Stimulated activated CD8-positive, alpha-beta memory T cell treated with anti-CD3 and anti-CD28 coated beads, Interleukin-12 subunit alpha, Interleukin-12 subunit beta, amount 100 ng/mL, for 1 hour (primary cell): Measurements from ENCODE around the gene TFAP2D.

ENCODE experiments used
- DNase-seq: peaks from one replicate; pipeline ENCODE4 v3.0.0-alpha.2; 2020; ENCODE audit warnings: low read depth

TFAP2D gene

DNA sequence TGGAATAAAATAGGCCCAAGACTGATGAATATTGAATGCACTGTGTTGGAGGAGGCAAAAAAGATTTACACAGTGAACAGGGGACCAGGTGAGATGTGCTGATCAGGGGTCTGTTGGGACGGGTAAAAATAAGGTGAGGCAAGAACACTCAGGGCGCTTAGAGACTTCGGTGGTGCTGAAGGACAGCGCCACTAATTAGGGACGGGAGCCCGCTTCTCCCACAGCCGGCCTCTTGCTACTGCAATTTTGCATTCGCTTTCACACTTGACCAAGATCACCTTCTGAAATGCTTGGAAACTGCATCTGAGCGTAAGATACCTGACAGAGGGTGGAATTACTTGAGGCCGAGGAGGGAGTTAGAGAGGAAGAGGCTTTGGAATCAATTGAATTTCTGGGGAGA is 7.3 kb downstream of the TFAP2D start:
- no peak for DNase-seq

DNA sequence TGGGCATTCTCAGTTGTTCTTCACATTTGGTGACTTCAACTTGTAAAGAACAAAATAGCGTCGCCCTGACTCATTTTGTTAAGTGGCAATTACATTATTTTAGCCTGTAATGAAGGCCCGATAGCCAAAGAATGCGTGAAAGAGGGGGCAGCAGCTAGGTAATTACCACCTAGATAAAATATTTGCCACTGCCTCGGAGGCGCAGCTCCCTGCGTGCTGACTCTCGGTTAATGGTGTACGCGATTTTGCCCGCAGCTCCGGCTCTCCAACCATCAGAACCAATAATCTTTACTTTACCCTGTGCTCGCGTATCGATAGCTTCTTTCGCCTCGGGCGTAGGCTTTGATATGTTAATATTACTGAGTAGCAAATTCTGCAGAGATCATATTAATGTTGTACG is 8.7 kb downstream of the TFAP2D start:
- DNase-seq: no peak

DNA sequence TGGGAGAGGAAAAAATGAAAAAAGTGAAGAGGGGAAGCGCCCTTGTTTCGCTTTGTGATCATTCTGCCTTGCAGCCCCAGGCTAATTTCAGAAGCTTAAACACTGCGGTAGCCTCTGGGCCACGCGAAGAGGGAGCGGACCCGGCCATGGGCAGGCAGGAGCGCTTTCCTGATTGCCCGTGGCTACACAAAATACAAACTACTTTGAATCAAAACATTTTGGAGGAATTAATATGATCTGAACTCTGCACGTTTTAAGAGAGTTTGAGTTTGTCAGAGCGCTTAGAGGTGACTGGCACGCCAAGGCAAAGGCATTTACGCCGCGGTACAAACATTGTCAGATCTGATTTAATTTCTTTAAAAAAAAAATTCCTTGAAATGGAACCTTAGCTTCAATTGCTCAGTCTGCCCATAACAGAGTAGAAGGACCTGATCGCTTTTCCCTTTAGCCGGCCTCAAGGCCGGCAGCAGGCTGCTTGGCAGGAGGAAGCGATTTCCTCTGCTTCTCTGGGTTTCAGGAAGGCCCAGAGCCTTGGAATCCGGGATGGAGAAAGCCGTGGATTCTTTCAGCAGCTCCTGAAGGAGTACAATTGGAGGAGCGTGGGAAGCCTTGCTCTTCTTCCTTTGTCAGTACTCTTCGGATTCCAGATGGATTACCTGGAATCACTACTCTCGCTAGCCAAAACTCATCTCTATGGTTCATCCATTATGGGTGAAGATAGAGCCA is 9.7 kb downstream of the TFAP2D start:
- DNase-seq: no peak

DNA sequence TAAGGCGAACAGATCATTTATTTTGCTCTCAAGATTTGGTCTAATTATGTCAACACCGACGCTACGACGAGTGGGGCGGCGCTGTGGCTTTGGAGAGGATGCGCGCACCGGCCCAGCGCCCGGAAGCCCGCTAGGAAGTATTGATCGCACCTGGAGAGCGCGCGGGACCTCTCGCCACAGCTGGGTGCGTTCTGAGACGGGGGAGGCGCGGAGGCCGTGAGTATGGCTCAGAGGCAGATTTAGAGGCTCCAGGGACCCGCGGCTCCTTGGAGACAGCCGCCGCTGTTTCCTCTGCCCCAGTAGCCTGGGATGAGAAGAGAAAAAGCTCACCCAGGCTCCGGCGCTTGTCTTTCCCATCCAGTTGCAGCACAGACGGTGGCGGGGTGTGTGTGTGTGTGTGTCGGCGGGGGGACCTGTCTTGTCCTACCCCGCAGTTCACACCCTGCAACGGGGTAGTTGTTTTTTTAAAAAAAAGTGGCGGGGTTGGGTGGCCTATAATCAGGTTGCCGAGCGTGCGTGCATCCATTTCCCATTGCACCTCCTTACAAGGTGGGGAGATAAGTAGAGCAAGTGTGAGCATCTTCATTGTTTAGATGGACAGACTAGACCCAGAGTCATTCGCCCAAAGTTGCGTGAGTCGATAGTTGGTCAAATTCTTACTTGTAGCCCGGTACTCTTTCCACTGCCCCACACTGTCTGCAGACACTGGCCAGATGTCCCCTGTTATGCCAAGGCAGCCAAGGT is 11.2 kb downstream of the TFAP2D start:
- no peak for DNase-seq

DNA sequence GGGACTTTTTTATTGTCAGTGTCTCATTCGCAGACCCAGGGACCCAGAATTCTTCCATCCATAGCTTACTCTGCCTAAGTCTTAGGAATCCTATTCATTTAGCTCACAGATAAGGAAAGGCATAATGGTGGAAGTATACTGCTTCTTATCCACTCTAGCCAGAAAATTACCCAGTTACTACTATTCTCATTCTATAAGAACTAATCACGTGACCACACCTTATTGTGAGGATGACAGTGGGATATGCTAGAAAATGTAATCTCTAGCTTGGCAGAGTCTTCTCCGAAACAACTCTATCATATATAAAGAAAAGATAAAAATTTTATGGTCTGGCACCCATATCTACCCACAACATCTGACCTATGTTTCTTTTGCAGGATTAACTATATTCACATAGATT is 21.2 kb downstream of the TFAP2D start:
- no peak for DNase-seq

GRCh38 chr6:50742161-50742560 is 28.8 kb downstream of the TFAP2D start:
- no peak for DNase-seq

DNA sequence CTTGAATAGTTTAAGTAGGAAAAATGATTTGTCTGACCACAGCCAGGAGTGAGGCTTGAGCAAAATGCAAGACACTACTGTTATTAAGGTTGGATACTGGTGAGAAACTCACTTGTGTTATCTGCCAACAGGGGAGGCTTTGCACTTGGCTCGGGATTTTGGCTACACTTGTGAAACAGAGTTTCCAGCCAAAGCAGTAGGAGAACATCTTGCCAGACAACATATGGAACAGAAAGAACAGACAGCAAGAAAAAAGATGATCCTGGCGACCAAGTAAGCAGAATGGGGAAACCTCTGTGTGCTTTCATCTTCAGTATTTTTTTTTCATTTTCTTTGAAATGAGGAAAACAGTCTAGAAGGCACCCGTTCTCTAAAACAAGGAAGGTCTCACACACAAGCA is 31.6 kb downstream of the TFAP2D start:
- DNase-seq: no peak

- DNase-seq: no peak
Observed at GRCh38 chr6:50762798-50763197, 49.5 kb downstream of the TFAP2D start.

DNA sequence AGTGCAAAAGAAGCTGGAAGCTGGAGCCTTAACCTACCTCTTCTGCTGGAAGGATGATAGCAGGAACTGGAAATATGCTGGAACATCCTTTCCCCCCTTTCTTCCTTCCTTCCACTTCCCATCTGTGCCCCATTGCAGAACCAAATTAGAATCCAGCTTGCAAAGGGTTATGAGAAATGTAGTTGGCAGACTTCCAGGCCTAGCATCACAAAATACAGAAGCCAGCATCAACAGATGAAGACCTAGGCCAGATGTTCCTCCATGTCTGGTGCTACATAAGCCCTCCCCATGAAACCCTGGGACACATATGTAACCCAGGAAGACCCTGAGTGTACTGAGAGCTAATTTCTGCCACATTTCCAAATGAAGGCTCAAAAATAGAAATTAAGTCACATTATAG is 65.4 kb downstream of the TFAP2D start:
- DNase-seq: no peak

DNA sequence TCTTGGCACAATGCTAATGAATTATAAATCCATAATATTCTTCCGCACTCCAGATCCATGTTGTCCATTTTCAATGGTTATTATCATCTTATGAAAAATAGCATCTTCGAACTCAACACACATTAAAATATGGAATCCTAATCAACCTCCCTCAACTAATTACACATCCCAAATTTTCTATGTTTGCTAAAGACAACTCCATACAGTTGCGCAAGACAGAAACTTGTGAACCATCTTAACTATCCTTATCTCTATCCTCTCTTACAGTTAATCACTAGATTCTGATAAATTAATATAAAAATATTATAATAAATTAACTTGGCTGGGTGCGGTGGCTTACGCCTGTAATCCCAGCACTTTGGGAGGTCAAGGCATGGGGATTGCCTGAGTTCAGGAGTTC is 67.1 kb downstream of the TFAP2D start:
- DNase-seq: no peak

DNA sequence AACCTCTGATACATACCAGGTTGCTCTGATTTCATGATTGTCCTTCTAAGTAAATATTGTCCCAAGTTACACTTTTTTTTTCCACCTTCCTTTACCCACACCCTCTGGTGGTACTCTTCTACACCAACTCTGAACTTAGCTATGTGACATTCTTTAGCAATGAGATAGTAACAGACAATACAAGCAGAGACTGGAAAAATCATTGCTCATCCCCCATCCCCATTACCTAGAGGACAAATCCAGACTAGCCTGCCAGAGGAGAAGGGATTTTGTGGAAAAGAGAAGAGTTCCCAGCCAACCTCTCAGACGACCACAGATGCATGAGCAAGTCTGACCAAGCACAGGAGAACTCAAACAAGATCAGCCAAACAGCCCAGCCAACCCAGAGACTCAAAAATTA is 72.6 kb downstream of the TFAP2D start:
- no peak for DNase-seq

DNA sequence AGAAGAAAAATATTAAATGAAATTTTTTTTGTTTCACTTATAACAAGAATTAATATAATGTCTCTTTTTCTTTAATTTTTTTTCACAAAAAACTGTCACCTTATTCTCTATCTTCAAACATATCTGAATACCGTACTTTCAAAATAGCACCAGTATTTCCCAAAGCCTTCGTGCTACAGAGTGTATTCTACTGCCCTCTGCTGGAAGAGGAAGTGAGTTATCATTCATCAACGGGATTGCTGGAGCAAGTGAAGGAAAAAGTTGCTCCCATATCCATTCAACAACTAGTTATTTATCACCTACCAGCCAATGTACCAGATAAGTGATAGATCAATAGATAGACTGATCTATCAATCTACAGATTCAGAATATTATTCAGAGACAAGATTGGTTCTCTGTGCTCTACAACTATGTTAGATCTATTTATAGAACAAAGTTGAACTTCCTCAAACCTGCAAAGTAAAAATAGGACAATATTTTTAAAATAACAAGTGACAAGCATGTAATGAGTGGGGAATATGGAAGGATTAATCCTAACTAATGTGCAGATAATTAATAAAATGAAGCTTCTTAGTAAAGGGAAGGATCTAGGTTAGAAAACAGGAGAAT is 78.7 kb downstream of the TFAP2D start:
- DNase-seq: no peak

DNA sequence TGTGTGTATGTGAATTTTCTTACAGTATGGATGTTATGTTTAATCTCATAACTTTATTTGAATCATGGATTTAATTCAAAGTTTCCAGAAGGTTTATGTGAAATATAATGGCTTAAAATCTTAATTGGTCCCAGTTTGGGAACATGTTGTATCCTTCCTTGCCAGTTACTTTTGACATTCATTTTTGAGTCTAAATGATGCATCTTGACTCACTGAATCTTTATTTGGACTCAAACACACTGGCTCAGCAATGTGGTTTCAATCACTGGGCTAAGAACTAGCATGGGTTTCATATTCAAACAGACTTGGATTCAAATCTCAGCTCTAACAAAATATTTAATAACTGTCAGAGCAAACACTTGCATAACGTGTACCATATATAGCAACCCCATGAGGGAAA is 79.4 kb downstream of the TFAP2D start:
- no peak for DNase-seq

GRCh38 chr6:50795574-50795973 is 82.2 kb downstream of the TFAP2D start:
- DNase-seq: no peak

GRCh38 chr6:50804283-50804682 is 91.0 kb downstream of the TFAP2D start:
- no peak for DNase-seq

DNA sequence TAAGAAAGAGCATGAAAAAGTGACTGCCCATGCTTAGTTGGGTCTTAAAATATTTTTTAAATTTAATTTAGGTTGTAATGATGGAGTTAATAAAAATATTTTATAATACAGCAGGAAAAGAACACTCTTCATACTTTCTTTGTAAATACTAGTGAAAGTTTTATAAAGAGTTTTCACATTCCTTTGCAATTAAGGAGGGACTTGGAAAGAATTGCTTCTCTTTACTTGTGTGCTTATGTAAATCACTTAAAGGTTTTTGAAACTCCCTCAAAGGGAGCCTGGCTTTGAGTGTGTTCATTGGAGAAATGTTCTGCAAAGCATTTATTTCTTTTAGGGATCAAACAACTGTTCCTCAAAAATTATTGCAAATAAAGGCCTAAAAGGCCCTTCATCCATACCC is 93.7 kb downstream of the TFAP2D start:
- DNase-seq: no peak

GRCh38 chr6:50815436-50816114 is 102.2 kb downstream of the TFAP2D start:
- no peak for DNase-seq

DNA sequence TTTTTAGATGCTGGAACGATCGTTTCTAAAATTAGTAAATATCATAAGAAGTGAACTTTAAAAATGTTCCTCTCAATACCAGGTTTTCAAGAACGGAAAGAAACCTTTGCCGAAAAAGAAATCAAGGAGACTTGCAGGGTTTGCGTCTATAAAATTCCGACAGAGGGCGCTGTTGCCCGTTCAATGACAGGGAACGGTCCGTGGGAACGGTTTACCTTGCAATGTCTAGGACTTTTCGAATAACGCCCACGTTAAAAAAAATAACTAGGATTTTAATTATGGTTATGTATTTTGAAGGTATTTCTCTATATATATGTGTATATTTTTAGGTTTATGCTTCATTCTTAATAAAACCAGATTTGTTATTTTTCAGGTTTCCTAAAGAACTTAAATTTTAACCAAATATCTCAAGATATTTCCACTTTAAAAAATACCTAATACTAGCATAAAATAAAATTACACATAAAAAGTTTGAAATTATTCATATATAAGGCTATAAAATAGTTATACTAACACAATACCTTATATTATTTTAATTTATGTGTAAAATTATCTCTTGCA is 102.9 kb downstream of the TFAP2D start:
- peak; percentile 30 for DNase-seq

DNA sequence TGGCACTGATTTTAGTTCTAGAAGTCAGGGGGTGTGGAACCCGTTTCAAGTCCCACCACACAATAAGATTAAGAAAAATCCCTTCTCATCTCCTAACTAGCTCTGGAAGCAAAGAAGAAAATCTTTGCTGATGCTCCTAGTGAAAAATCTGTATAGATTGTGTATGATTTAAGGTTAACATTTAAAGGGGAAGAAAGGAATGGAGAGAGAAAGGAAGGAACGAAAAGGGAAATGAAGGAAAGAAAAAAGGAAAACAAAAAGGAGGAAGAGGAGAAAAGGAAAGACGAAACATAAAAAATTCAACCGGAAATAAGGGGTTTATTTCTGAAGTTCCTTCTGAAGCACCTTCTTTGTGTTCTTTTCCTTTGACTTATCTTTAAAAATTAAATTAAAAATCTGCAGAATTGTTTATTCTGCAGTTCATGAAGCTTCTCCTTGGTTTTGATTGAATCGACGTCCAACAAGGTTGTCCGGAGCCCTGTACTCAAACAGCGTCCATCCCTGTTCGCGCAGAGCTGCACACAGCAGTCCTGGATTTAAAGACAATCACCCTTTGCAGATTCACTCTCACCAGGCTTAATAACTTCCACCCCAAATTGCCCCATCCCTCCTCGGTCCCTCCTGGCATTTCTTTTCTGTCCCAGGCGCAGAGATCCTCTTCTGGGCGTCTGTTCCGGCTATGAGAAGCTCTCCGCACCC is 103.8 kb downstream of the TFAP2D start:
- no peak for DNase-seq

GRCh38 chr6:50817646-50817950 is 104.3 kb downstream of the TFAP2D start:
- no peak for DNase-seq

- no peak for DNase-seq
Observed at GRCh38 chr6:50818020-50818419, 104.7 kb downstream of the TFAP2D start.

DNA sequence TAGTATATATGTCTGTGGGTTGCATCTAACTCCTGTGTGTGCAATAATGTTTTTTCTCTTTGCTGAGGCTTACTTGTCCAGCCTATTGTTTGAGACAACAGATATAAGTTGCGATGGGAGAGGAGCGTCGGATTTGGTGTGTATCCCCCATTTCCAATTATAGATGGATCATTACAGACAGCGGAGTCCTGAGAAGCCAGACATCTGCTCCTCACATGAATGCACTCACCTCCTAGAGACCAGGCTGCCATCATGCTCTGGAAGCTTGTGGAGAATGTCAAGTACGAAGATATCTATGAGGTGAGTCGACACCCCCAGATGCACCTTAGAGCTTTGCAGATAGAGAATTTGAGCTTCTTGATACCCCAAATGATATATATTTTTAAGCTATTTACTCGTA is 105.3 kb downstream of the TFAP2D start, which contains the start of gene TFAP2B:
Gene TFAP2B, plus strand, starts transcription at position 199 of the 400 bp plus-strand sequence. Its CDS starts 21 bp downstream, at position 220.
- DNase-seq: no peak
